DOHH2 (cell line): ENCODE measurements around the gene DOCK4.

Experiments
- H3F3A ChIP-seq: fragments of 200-600 bp; sonication (generic), shearing (Covaris generic); 2 replicates; pipeline ENCODE4 v1.6.0; 2016; ENCODE audit warnings: antibody characterized with exemption, mild to moderate bottlenecking; ENCODE audit not compliant: control insufficient read depth, insufficient read depth
- H3K27ac ChIP-seq: fragments of 200-600 bp; sonication (generic); 2 replicates; pipeline ENCODE4 v1.5.1; 2014; ENCODE audit warnings: low read depth, mild to moderate bottlenecking, low read length, moderate library complexity
- H3K27me3 ChIP-seq: fragments of 200-600 bp; sonication (generic); 2 replicates; pipeline ENCODE4 v1.6.1; 2014; ENCODE audit warnings: mild to moderate bottlenecking, low read length, mixed read lengths; ENCODE audit not compliant: control insufficient read depth
- H3K36me3 ChIP-seq: fragments of 200-600 bp; sonication (generic); 2 replicates; pipeline ENCODE4 v1.6.1; 2014; ENCODE audit warnings: mild to moderate bottlenecking, low read length, moderate library complexity, mixed read lengths; ENCODE audit not compliant: control insufficient read depth
- H3K4me1 ChIP-seq: fragments of 200-600 bp; sonication (generic); 2 replicates; pipeline ENCODE4 v1.6.1; 2014; ENCODE audit warnings: mild to moderate bottlenecking, low read length, mixed read lengths; ENCODE audit not compliant: control insufficient read depth
- H3K4me2 ChIP-seq: fragments of 200-600 bp; sonication (generic); 2 replicates; pipeline ENCODE4 v1.6.0; 2014; ENCODE audit warnings: mild to moderate bottlenecking, low read length, moderate library complexity
- H3K4me3 ChIP-seq: fragments of 200-600 bp; sonication (generic); 2 replicates; pipeline ENCODE4 v1.5.1; 2014; ENCODE audit warnings: mild to moderate bottlenecking, low read length, mixed read lengths
- H3K79me2 ChIP-seq: fragments of 200-600 bp; sonication (generic); 2 replicates; pipeline ENCODE4 v1.6.1; 2014; ENCODE audit warnings: mild to moderate bottlenecking, low read length, mixed read lengths; ENCODE audit not compliant: control insufficient read depth
- H3K9me2 ChIP-seq: fragments of 200-600 bp; sonication (generic); replicated peaks from 2 replicates; pipeline ENCODE4 v1.6.1; 2014; ENCODE audit warnings: mild to moderate bottlenecking, low read length, mixed read lengths; ENCODE audit not compliant: control insufficient read depth
- H3K9me3 ChIP-seq: fragments of 200-600 bp; sonication (generic); 2 replicates; pipeline ENCODE4 v1.6.1; 2014; ENCODE audit warnings: antibody characterized with exemption, low read length, mixed read lengths; ENCODE audit not compliant: control insufficient read depth, insufficient read depth
- H4K20me1 ChIP-seq: fragments of 200-600 bp; sonication (generic); 2 replicates; pipeline ENCODE4 v1.6.0; 2014; ENCODE audit warnings: low read depth, mild to moderate bottlenecking, antibody characterized with exemption, low read length, moderate library complexity; ENCODE audit not compliant: control insufficient read depth, insufficient read depth
- EZH2phosphoT487 ChIP-seq: fragments of 200-600 bp; sonication (generic); IDR thresholded peaks from 2 replicates; pipeline ENCODE4 v1.6.1; 2017; ENCODE audit warnings: borderline replicate concordance, mild to moderate bottlenecking, antibody characterized with exemption, low read length, moderate library complexity, mixed read lengths
- TF ChIP-seq, protein P1 (sequence below): fragments of 200-600 bp; sonication (generic); IDR thresholded peaks from one replicate; pipeline ENCODE4 v1.5.1; 2014; ENCODE audit warnings: antibody characterized with exemption, mild to moderate bottlenecking, low read depth, low read length; ENCODE audit not compliant: poor library complexity, severe bottlenecking

DOCK4 gene

GRCh38 chr7:112010109-112010508 is 196.1 kb downstream of the DOCK4 start:
- Histone ChIP-seq H3F3A (no peaks in the 10 kb centered on the region), H3K79me2 (no peaks in the 10 kb centered on the region), H3K36me3 (no peaks in the 10 kb centered on the region), H3K9me3 (no peaks in the 10 kb centered on the region), H3K9me2 (no peaks in the 10 kb centered on the region), H3K4me1 (no peaks in the 10 kb centered on the region), H3K4me2 (no peak overlapping the region), H3K27ac (no peak overlapping the region), H3K4me3 (no peak overlapping the region), H4K20me1 (no peaks in the 10 kb centered on the region), H3K27me3 (no peaks in the 10 kb centered on the region)
- TF ChIP-seq, protein P1, sequence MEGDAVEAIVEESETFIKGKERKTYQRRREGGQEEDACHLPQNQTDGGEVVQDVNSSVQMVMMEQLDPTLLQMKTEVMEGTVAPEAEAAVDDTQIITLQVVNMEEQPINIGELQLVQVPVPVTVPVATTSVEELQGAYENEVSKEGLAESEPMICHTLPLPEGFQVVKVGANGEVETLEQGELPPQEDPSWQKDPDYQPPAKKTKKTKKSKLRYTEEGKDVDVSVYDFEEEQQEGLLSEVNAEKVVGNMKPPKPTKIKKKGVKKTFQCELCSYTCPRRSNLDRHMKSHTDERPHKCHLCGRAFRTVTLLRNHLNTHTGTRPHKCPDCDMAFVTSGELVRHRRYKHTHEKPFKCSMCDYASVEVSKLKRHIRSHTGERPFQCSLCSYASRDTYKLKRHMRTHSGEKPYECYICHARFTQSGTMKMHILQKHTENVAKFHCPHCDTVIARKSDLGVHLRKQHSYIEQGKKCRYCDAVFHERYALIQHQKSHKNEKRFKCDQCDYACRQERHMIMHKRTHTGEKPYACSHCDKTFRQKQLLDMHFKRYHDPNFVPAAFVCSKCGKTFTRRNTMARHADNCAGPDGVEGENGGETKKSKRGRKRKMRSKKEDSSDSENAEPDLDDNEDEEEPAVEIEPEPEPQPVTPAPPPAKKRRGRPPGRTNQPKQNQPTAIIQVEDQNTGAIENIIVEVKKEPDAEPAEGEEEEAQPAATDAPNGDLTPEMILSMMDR, result no peak
- TF ChIP-seq EZH2phosphoT487, result no peak

- Histone ChIP-seq H3K9me3 (no peaks in the 10 kb centered on the region), H3K27me3 (no peaks in the 10 kb centered on the region), H3F3A (no peaks in the 10 kb centered on the region), H4K20me1 (no peaks in the 10 kb centered on the region), H3K4me1 (no peaks in the 10 kb centered on the region), H3K36me3 (no peaks in the 10 kb centered on the region), H3K4me2 (no peak overlapping the region), H3K79me2 (no peaks in the 10 kb centered on the region), H3K27ac (no peak overlapping the region), H3K4me3 (no peak overlapping the region), H3K9me2 (no peaks in the 10 kb centered on the region)
- TF ChIP-seq EZH2phosphoT487, result no peak
- TF ChIP-seq, protein P1, result no peak
These were observed 197.1 kb downstream of the DOCK4 start for GRCh38 chr7:112009081-112009480.

- no peaks in the 10 kb centered on the region for H3K9me2 ChIP-seq
- no peaks in the 10 kb centered on the region for H3K36me3 ChIP-seq
- H3K27ac ChIP-seq, result no peak overlapping the region
- TF ChIP-seq, protein P1, result no peak
- no peak for TF ChIP-seq EZH2phosphoT487
- no peaks in the 10 kb centered on the region for H3K4me1 ChIP-seq
- H3F3A ChIP-seq, result no peaks in the 10 kb centered on the region
- H3K27me3 ChIP-seq, result no peaks in the 10 kb centered on the region
- no peak overlapping the region for H3K4me3 ChIP-seq
- no peaks in the 10 kb centered on the region for H3K79me2 ChIP-seq
- no peaks in the 10 kb centered on the region for H4K20me1 ChIP-seq
- H3K9me3 ChIP-seq, result no peaks in the 10 kb centered on the region
- no peak overlapping the region for H3K4me2 ChIP-seq
These were observed 199.0 kb downstream of the DOCK4 start for GRCh38 chr7:112007185-112007584.

- Histone ChIP-seq H3K4me3 (no peak overlapping the region), H3K4me1 (no peaks in the 10 kb centered on the region), H3K9me2 (no peaks in the 10 kb centered on the region), H3K36me3 (no peaks in the 10 kb centered on the region), H3K79me2 (no peaks in the 10 kb centered on the region), H3K27ac (no peak overlapping the region), H3K4me2 (no peak overlapping the region), H3K9me3 (no peaks in the 10 kb centered on the region), H3F3A (no peaks in the 10 kb centered on the region), H3K27me3 (no peaks in the 10 kb centered on the region), H4K20me1 (no peaks in the 10 kb centered on the region)
- TF ChIP-seq, protein P1, result no peak
- no peak for TF ChIP-seq EZH2phosphoT487
These were observed 200.1 kb downstream of the DOCK4 start for GRCh38 chr7:112006071-112006470.
